Right lobe of liver (tissue), 6 donors: Measurements from ENCODE around the gene CCDC81. TPM values are rescaled to one million over a fixed set of nuclear protein-coding genes. Genes with fewer than 3 reads are reported as not detected.

Source experiments
- ATAC-seq, 4 donors: fragments of 200-7000 bp; cut with Tn5 transposase; one replicate each; pipeline ENCODE4 v1.9.1; 2020; ENCODE audit warnings: mild to moderate bottlenecking in 4 of 4, moderate library complexity in 4 of 4
- DNase-seq, 3 donors: peaks; one replicate each; pipeline ENCODE4 v3.0.0-alpha.2; 2020
- H3K27ac ChIP-seq, 3 donors: fragments of 200-600 bp; one replicate each; pipeline ENCODE4 v1.8.0; 2022
- H3K27me3 ChIP-seq, 2 donors: fragments of 200-600 bp; one replicate each; pipeline ENCODE4 v1.8.0; 2022
- H3K36me3 ChIP-seq, 4 donors: fragments of 200-600 bp; sonication (generic) in 1 of 4; one replicate each; pipeline versions ENCODE4 v1.5.1 to v1.8.0; 2017 to 2022; ENCODE audit warnings: control low read depth in 1 of 4
- H3K4me1 ChIP-seq, 4 donors: fragments of 200-600 bp; sonication (generic) in 1 of 4; one replicate each; pipeline versions ENCODE4 v1.5.1 to v1.8.0; 2017 to 2022; ENCODE audit warnings: control low read depth in 1 of 4
- H3K4me3 ChIP-seq, 3 donors: fragments of 200-600 bp; one replicate each; pipeline ENCODE4 v1.8.0; 2022
- H3K9me3 ChIP-seq, 4 donors: fragments of 200-600 bp; sonication (generic) in 1 of 4; one replicate each; pipeline versions ENCODE4 v1.5.1 to v1.8.0; 2017 to 2022; ENCODE audit warnings: control low read depth in 1 of 4
- POLR2A ChIP-seq: fragments of 450-650 bp; IDR thresholded peaks from one replicate; pipeline ENCODE4 v1.6.1; 2017; ENCODE audit warnings: antibody characterized with exemption, mild to moderate bottlenecking
- WGBS: methylation state at CpG from one replicate; pipeline ENCODE4 v1.1.6; 2018; ENCODE audit warnings: low coverage, low lambda C conversion rate; ENCODE audit not compliant: insufficient coverage; ENCODE audit errors: missing lambda C conversion rate; 5-methylcytosine and 5-hydroxymethylcytosine counted together
- intact Hi-C, 2 donors: fragments of 100-400 bp; cut with DNase I; formaldehyde crosslinking; loops; one replicate each; pipeline versions ENCODE4 v1.11.2 to v1.14.1; 2022
- total RNA-seq, 6 experiments: library from RNA; depleted of rRNA in 2 of 6; stranded (reverse); fragments of >200 nt in 2 of 6; fragmentation: NEBNext Ultra II Directional in 3 of 6; extraction: Animal tissue kit (Norgen Biotek cat#: 25700) in 3 of 6; gene quantifications; one replicate each; pipeline versions ENCODE4 v1.1.0 to v1.2.4, GENCODE V29; 2016 to 2023
- TF ChIP-seq, protein P1 (sequence below), 4 donors: fragments of 200-600 bp in 3 of 4; fragments of 450-650 bp in 1 of 4; IDR thresholded peaks; one replicate each; pipeline versions ENCODE4 v1.5.1 to v1.8.0; 2016 to 2022; ENCODE audit warnings: antibody characterized with exemption in 4 of 4, mild to moderate bottlenecking in 2 of 4
- donor health status: DM: no; HTN: yes; CAD: no.
- donor health status: DM: no; HTN: no; CAD: no.
- donor health status: DM: no; HTN: no; CAD: no.
- donor health status: DM: no; HTN: yes; CAD: no.
- donor health status: DM: no; HTN: yes; CAD: no.

Gene CCDC81
- total RNA-seq, 6 experiments from 2014 or later = 0.12 to 1.6 (median 0.55) TPM; not detected in 1

DNA sequence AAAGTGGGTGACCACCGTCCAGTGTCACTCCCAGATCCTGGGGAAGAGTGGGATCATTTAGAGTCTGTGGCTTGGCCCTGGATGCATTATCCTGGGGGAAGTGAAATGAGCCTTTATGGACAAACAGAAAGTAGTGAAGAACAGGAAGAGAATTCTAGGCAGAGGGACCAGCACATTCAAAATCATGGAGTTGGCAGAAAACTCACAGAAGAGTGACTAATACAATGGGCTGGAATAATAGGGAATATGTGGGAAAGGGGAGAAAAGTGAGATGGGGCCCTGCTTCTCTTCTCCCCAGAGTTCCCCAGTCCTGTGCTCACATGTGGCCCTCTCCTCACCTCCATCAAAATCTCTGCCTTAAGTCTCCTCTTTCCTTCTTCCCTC, 84.3 kb downstream of the CCDC81 start:
- Histone ChIP-seq H3K4me1 (no peaks in the 10 kb centered on the region), H3K4me3 (no peak overlapping the region), H3K27ac (no peak overlapping the region), H3K27me3 (no peaks in the 10 kb centered on the region), H3K9me3 (no peaks in the 10 kb centered on the region), H3K36me3 (no peaks in the 10 kb centered on the region)
- no peak for TF ChIP-seq POLR2A
- TF ChIP-seq, protein P1, sequence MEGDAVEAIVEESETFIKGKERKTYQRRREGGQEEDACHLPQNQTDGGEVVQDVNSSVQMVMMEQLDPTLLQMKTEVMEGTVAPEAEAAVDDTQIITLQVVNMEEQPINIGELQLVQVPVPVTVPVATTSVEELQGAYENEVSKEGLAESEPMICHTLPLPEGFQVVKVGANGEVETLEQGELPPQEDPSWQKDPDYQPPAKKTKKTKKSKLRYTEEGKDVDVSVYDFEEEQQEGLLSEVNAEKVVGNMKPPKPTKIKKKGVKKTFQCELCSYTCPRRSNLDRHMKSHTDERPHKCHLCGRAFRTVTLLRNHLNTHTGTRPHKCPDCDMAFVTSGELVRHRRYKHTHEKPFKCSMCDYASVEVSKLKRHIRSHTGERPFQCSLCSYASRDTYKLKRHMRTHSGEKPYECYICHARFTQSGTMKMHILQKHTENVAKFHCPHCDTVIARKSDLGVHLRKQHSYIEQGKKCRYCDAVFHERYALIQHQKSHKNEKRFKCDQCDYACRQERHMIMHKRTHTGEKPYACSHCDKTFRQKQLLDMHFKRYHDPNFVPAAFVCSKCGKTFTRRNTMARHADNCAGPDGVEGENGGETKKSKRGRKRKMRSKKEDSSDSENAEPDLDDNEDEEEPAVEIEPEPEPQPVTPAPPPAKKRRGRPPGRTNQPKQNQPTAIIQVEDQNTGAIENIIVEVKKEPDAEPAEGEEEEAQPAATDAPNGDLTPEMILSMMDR (IDR thresholded peaks at IDR 0.05) = no peak
- 57% methylated on average over 1 of the region's 1 CpG for WGBS
- intact Hi-C loops = loop anchor here in 1 of 2 donors (5.0 to 10.0 kb wide), 2 partner anchors 156 to 358 kb away; no protein-coding TSS in a partner anchor
- ATAC-seq (no peak), DNase-seq (no peak)

DNA sequence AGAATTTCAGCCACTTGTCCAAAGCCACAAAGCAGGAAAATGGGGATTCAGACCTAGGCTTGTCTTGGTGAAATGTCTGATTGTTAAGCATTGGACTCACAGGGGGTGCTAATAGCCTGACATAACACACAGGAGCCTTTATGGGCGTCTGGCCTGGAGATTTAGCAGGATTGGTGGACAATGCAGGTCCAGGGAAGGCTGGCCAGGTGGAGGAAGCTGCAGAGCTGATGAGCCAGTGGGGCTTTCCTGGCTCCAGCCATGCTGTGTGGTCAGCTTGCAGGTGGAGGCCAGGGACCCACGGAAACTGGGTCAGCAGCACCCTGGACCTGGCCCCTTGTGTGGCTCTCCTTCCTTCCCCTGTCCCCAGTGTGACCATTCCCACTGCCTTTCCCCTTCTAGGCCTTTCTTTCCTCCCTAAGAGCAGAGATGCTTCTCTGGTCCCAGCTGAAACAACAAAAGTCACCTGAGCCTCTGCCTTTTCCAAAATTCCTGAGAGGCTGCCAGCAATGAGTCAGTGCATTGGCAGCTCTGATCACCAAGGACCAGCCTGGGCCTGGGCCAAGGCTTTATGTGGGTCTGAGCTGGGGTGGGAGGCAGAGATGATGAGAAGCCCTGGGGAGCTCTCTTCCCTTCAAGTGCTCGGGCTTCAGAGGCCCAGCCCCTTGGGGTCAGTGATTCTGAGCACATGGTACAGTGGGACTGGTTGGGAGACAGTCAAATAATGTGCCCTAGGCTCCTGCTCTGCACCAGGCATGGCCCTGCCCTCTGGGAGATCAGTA, 85.2 kb downstream of the CCDC81 start:
- Histone ChIP-seq H3K27me3 (no peaks in the 10 kb centered on the region), H3K27ac (no peak overlapping the region), H3K36me3 (no peaks in the 10 kb centered on the region), H3K4me3 (no peak overlapping the region), H3K4me1 (no peaks in the 10 kb centered on the region), H3K9me3 (no peaks in the 10 kb centered on the region)
- peak in 1 of 3 donors; percentile 59 for DNase-seq
- ATAC-seq = peak in 2 of 4 donors; percentile 25 to 58
- no peak for TF ChIP-seq POLR2A
- TF ChIP-seq, protein P1 (IDR thresholded peaks at IDR 0.05) = no peak
- intact Hi-C loops = loop anchor here in 1 of 2 donors (5.0 to 10.0 kb wide), 2 partner anchors 155 to 357 kb away; no protein-coding TSS in a partner anchor
- WGBS = no CpG with 5 or more reads among the region's 3 CpGs

- DNase-seq (no peak), ATAC-seq (no peak)
- H3K27ac ChIP-seq = no peak overlapping the region
- H3K36me3 ChIP-seq = no peaks in the 10 kb centered on the region
- intact Hi-C loops = no loop called here
- TF ChIP-seq POLR2A = no peak
- TF ChIP-seq, protein P1 (IDR thresholded peaks at IDR 0.05) = no peak
- H3K4me3 ChIP-seq = no peak overlapping the region
- H3K4me1 ChIP-seq = no peaks in the 10 kb centered on the region
- no peaks in the 10 kb centered on the region for H3K9me3 ChIP-seq
- H3K27me3 ChIP-seq = no peaks in the 10 kb centered on the region
- WGBS = 70% methylated on average over 6 of the region's 9 CpGs
These were observed 86.0 kb downstream of the CCDC81 start for GRCh38 chr11:86460461-86461385.

DNA sequence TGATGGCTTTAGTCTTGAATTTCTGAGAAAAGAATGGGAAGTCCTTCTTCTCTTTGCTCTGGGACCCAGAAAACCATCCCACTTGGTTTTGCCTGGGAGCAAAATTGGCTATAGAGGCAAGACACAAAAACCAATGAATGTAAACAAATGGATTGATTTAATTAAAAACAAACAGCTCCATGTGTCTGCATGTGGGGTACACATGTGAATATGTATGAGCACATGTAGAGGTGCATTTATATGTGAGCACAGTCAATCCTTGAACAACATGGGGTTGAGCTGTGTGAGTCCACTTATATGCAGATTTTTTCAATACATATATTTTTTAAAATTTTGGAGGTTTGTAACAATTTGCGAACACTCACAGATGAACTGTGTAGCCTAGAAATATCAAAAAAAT, 87.2 kb downstream of the CCDC81 start:
- Histone ChIP-seq H3K27me3 (no peaks in the 10 kb centered on the region), H3K27ac (no peak overlapping the region), H3K9me3 (no peaks in the 10 kb centered on the region), H3K4me1 (no peaks in the 10 kb centered on the region), H3K36me3 (no peaks in the 10 kb centered on the region), H3K4me3 (no peak overlapping the region)
- no peak for TF ChIP-seq POLR2A
- TF ChIP-seq, protein P1 (IDR thresholded peaks at IDR 0.05) = no peak
- no peak for DNase-seq
- intact Hi-C loops = no loop called here
- no peak for ATAC-seq
- WGBS = 86% methylated on average over 1 of the region's 1 CpG
